ENCODE measurements around the gene PCSK5. TPM values are rescaled to one million over a fixed set of nuclear protein-coding genes. Genes with fewer than 3 reads are reported as not detected.

The PCSK5 gene
- total and polyA plus RNA-seq, 2 of the 8 experiments (the other 6 are each of a cell fraction or from before 2014, with no cell fraction given): 5.5 to 10.7 TPM

- TF ChIP-seq, protein P1, sequence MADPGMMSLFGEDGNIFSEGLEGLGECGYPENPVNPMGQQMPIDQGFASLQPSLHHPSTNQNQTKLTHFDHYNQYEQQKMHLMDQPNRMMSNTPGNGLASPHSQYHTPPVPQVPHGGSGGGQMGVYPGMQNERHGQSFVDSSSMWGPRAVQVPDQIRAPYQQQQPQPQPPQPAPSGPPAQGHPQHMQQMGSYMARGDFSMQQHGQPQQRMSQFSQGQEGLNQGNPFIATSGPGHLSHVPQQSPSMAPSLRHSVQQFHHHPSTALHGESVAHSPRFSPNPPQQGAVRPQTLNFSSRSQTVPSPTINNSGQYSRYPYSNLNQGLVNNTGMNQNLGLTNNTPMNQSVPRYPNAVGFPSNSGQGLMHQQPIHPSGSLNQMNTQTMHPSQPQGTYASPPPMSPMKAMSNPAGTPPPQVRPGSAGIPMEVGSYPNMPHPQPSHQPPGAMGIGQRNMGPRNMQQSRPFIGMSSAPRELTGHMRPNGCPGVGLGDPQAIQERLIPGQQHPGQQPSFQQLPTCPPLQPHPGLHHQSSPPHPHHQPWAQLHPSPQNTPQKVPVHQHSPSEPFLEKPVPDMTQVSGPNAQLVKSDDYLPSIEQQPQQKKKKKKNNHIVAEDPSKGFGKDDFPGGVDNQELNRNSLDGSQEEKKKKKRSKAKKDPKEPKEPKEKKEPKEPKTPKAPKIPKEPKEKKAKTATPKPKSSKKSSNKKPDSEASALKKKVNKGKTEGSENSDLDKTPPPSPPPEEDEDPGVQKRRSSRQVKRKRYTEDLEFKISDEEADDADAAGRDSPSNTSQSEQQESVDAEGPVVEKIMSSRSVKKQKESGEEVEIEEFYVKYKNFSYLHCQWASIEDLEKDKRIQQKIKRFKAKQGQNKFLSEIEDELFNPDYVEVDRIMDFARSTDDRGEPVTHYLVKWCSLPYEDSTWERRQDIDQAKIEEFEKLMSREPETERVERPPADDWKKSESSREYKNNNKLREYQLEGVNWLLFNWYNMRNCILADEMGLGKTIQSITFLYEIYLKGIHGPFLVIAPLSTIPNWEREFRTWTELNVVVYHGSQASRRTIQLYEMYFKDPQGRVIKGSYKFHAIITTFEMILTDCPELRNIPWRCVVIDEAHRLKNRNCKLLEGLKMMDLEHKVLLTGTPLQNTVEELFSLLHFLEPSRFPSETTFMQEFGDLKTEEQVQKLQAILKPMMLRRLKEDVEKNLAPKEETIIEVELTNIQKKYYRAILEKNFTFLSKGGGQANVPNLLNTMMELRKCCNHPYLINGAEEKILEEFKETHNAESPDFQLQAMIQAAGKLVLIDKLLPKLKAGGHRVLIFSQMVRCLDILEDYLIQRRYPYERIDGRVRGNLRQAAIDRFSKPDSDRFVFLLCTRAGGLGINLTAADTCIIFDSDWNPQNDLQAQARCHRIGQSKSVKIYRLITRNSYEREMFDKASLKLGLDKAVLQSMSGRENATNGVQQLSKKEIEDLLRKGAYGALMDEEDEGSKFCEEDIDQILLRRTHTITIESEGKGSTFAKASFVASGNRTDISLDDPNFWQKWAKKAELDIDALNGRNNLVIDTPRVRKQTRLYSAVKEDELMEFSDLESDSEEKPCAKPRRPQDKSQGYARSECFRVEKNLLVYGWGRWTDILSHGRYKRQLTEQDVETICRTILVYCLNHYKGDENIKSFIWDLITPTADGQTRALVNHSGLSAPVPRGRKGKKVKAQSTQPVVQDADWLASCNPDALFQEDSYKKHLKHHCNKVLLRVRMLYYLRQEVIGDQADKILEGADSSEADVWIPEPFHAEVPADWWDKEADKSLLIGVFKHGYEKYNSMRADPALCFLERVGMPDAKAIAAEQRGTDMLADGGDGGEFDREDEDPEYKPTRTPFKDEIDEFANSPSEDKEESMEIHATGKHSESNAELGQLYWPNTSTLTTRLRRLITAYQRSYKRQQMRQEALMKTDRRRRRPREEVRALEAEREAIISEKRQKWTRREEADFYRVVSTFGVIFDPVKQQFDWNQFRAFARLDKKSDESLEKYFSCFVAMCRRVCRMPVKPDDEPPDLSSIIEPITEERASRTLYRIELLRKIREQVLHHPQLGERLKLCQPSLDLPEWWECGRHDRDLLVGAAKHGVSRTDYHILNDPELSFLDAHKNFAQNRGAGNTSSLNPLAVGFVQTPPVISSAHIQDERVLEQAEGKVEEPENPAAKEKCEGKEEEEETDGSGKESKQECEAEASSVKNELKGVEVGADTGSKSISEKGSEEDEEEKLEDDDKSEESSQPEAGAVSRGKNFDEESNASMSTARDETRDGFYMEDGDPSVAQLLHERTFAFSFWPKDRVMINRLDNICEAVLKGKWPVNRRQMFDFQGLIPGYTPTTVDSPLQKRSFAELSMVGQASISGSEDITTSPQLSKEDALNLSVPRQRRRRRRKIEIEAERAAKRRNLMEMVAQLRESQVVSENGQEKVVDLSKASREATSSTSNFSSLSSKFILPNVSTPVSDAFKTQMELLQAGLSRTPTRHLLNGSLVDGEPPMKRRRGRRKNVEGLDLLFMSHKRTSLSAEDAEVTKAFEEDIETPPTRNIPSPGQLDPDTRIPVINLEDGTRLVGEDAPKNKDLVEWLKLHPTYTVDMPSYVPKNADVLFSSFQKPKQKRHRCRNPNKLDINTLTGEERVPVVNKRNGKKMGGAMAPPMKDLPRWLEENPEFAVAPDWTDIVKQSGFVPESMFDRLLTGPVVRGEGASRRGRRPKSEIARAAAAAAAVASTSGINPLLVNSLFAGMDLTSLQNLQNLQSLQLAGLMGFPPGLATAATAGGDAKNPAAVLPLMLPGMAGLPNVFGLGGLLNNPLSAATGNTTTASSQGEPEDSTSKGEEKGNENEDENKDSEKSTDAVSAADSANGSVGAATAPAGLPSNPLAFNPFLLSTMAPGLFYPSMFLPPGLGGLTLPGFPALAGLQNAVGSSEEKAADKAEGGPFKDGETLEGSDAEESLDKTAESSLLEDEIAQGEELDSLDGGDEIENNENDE (IDR thresholded peaks at IDR 0.05; ENCODE audit: insufficient replicate concordance, low read length): no peak
- TF ChIP-seq SP4 (IDR thresholded peaks at IDR 0.05; ENCODE audit: low read length): no peak
- TF ChIP-seq CTBP2 (IDR thresholded peaks at IDR 0.05; ENCODE audit: borderline replicate concordance, insufficient read depth, insufficient read length, low read length): no peak
- TF ChIP-seq NRF1 (IDR thresholded peaks at IDR 0.05; ENCODE audit: low read depth, low read length): no peak
- TF ChIP-seq JUN (IDR thresholded peaks at IDR 0.05; ENCODE audit: low read depth, low read length): no peak
- no peak for TF ChIP-seq POLR2AphosphoS5 (IDR thresholded peaks at IDR 0.05; ENCODE audit: low read depth, low read length)
- no peak for TF ChIP-seq RFX5 (IDR thresholded peaks at IDR 0.05; ENCODE audit: borderline replicate concordance, low read depth, low read length)
Observed at GRCh38 chr9:75997206-75997605, 106.7 kb downstream of the PCSK5 start (continued).
